Activated CD4-positive, alpha-beta T cell treated with anti-CD3 and anti-CD28 coated beads for 36 hours (primary cell): ENCODE measurements around the gene FSTL5. TPM values are rescaled to one million over a fixed set of nuclear protein-coding genes. Genes with fewer than 3 reads are reported as not detected.
"Not testable (repeated sequence)": the region's sequence is repeated elsewhere in the genome, so short reads cannot be mapped to it uniquely, and the experiment has no call there.

Experiments
- ATAC-seq: fragments of 200-7000 bp; cut with Tn5 transposase; one replicate; pipeline ENCODE4 v1.10.0; 2021; ENCODE audit warnings: mild to moderate bottlenecking, moderate library complexity
- CTCF ChIA-PET: fragments of 350-600 bp; sonication (Branson Sonifier 250); formaldehyde crosslinking; loops from one replicate; lab custom pipeline; 2021; ENCODE audit warnings: antibody characterized with exemption; lab: Charles Lee
- POLR2A ChIA-PET: fragments of 350-600 bp; sonication (Branson Sonifier 250); formaldehyde crosslinking; loops from one replicate; lab custom pipeline; 2021; ENCODE audit warnings: antibody characterized with exemption, inconsistent platforms; lab: Charles Lee
- DNase-seq: peaks from one replicate; pipeline ENCODE4 v3.0.0-alpha.2; 2020
- H3K27ac Mint-ChIP-seq: one replicate; pipeline ENCODE4 v1.8.0; 2021; ENCODE audit warnings: mixed read lengths
- H3K27me3 Mint-ChIP-seq: one replicate; pipeline ENCODE4 v1.8.0; 2021; ENCODE audit warnings: mixed read lengths
- H3K36me3 Mint-ChIP-seq: one replicate; pipeline ENCODE4 v1.8.0; 2021; ENCODE audit warnings: low read depth, mixed read lengths
- H3K4me1 Mint-ChIP-seq: one replicate; pipeline ENCODE4 v1.8.0; 2021; ENCODE audit warnings: mixed read lengths
- H3K4me3 Mint-ChIP-seq: one replicate; pipeline ENCODE4 v1.8.0; 2021; ENCODE audit warnings: mild to moderate bottlenecking, moderate library complexity, mixed read lengths
- H3K9me3 Mint-ChIP-seq: one replicate; pipeline ENCODE4 v1.8.0; 2021; ENCODE audit warnings: low read depth, mixed read lengths
- intact Hi-C, 2 experiments: fragments of 100-400 bp; cut with DNase I in 1 of 2; cut with micrococcal nuclease in 1 of 2; formaldehyde crosslinking; loops; one replicate each; pipeline versions ENCODE4 v1.14.2 to v1.15.1; 2022 to 2024; cut with DNase I, micrococcal nuclease
- total RNA-seq, 2 experiments: library from RNA; stranded (reverse); gene quantifications; one replicate each; pipeline ENCODE4 v1.2.3, GENCODE V29; 2021

Gene FSTL5
- total RNA-seq, result not detected

DNA sequence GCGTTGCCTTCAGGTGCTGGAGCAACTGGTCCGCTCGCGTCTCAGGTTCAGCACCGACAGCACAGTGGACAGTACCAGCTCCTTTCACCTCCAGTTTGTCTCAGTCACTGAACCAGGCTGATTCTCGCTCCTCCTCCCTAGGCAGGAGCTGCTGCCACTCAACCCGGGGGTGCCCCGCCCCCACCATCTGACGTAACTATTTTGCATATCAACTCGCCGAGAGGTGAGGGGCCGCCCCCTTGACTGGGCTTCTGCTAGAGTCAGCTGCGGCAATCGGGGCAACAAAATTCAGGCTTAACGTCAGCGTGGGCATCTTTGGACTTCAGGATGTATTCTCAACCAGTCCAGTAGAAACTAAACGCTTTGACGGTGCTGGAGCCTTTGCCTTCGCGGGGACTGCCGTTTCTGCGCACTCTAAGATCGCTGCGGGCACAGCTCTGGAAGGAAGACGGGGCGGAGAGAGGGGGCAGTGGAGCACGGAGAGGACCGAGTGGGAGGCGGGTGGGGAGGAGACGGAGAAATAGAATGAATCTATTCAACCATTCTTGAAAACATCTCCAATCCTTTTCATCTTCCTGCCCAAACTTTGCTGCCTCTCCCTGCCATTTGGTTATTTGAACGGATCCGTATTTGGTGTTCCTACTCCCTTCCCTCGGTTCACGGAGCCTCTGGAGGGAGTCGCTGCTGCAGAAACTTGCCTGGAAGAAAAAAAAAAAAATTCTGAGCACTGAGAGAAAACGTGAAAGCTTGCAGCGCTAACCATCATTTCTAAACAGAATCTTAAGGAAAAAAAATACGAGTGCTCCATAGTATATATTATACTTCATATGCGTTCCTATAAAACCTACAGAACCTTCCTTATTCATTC lies at the start of gene FSTL5:
Gene FSTL5, minus strand, starts transcription at position 109 of the 868 bp plus-strand sequence. CDS start 52,604 bp downstream, outside the sequence.
- H3K4me3 Mint-ChIP-seq, result peak within 1 kb of the TSS; percentile 36
- no peaks in the 10 kb centered on the region for H3K36me3 Mint-ChIP-seq
- intact Hi-C loops, result loop anchor here in 1 of 2 experiments (10.0 kb wide), 1 partner anchor 909 kb away; no protein-coding TSS in a partner anchor
- CTCF ChIA-PET, result interaction anchor here (0.6 to 0.7 kb wide), 2 partner anchors 44 to 1984 kb away, joined by 3 read pairs; no protein-coding TSS in a partner anchor
- H3K27me3 Mint-ChIP-seq, result peaks cover 2% of the 10 kb centered on the region
- ATAC-seq (peak; percentile 94), DNase-seq (peak; percentile 78)
- H3K4me1 Mint-ChIP-seq, result peaks cover 4% of the 10 kb centered on the region
- POLR2A ChIA-PET, result no interaction called here
- H3K27ac Mint-ChIP-seq, result no peak within 1 kb of the TSS
- H3K9me3 Mint-ChIP-seq, result no peaks in the 10 kb centered on the region

DNA sequence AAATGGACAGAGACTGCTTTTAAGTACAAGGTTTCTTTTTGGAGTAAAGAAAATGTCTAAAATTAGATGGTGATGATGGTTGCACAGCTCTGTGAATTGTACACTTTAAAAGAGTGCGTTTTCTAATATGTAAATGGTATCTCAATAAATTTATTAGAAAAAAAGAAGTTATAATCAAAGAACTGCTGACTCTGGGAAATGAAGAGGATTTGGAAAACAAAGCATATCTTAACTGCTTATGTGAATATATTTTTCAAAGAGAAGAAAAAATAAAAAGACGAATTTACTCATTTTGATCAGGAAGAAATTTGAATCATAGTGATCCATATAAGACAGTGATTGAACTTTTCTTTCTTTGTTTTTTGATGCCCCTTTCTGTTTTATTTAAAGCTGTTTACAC lies 45.9 kb upstream of the FSTL5 start:
- peaks cover 7% of the 10 kb centered on the region for H3K9me3 Mint-ChIP-seq
- no peaks in the 10 kb centered on the region for H3K27me3 Mint-ChIP-seq
- no peak for DNase-seq
- no peak for ATAC-seq
- ChIA-PET POLR2A (no interaction called here), CTCF (no interaction called here)
- no peak overlapping the region for H3K4me3 Mint-ChIP-seq
- no peaks in the 10 kb centered on the region for H3K4me1 Mint-ChIP-seq
- no peak overlapping the region for H3K27ac Mint-ChIP-seq
- intact Hi-C loops, result no loop called here
- H3K36me3 Mint-ChIP-seq, result no peaks in the 10 kb centered on the region

DNA sequence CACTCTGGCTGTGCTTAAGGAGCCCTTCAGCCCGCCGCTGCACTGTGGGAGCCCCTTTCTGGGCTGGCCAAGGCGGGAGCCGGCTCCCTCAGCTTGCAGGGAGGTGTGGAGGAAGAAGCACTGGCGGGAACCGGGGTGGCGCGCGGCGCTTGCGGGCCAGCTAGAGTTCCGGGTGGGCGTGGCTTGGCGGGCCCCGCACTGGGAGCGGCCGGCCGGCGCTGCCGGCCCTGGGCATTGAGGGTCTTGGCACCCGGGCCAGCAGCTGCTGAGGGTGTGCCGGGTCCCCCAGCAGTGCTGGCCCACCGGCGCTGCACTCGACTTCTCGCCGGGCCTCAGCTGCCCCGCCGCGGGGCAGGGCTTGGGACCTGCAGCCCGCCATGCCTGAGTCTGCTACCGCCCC lies 39.7 kb upstream of the FSTL5 start:
- H3K27ac Mint-ChIP-seq, DNase-seq, CTCF ChIA-PET, H3K4me1 Mint-ChIP-seq, H3K36me3 Mint-ChIP-seq, intact Hi-C loops, H3K9me3 Mint-ChIP-seq, ATAC-seq, H3K27me3 Mint-ChIP-seq, H3K4me3 Mint-ChIP-seq, POLR2A ChIA-PET: not testable (repeated sequence)

DNA sequence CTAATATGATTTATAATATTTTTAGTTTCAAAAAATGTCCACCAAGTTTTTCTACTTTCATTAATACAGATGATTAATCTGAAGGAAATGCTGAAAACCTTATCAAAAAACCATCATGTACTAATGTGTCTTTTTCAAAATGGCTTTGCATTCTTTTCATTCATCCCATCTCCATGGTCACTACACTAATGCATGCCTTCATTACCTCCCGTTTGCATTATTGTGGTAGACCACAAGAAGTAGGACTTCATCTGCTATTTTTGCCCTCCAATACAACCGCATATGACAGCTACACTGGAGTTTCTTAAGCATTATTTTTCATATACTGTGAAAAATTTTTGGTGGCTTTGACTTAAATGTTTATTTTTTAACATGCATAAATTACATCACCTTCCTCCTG lies 37.9 kb upstream of the FSTL5 start:
- intact Hi-C loops, result no loop called here
- POLR2A ChIA-PET, result no interaction called here
- Mint-ChIP-seq H3K4me3 (no peak overlapping the region), H3K27me3 (no peaks in the 10 kb centered on the region), H3K4me1 (no peaks in the 10 kb centered on the region), H3K36me3 (no peaks in the 10 kb centered on the region), H3K27ac (no peak overlapping the region), H3K9me3 (peaks cover 2% of the 10 kb centered on the region)
- ATAC-seq (no peak), DNase-seq (no peak)
- CTCF ChIA-PET, result no interaction called here

GRCh38 chr4:162170509-162170908 lies 6.7 kb upstream of the FSTL5 start:
- Mint-ChIP-seq H3K36me3 (no peaks in the 10 kb centered on the region), H3K27ac (no peak overlapping the region), H3K4me1 (no peaks in the 10 kb centered on the region), H3K9me3 (no peaks in the 10 kb centered on the region), H3K4me3 (no peak overlapping the region), H3K27me3 (no peaks in the 10 kb centered on the region)
- POLR2A ChIA-PET, result no interaction called here
- no peak for DNase-seq
- ATAC-seq, result no peak
- intact Hi-C loops, result no loop called here
- CTCF ChIA-PET, result no interaction called here

DNA sequence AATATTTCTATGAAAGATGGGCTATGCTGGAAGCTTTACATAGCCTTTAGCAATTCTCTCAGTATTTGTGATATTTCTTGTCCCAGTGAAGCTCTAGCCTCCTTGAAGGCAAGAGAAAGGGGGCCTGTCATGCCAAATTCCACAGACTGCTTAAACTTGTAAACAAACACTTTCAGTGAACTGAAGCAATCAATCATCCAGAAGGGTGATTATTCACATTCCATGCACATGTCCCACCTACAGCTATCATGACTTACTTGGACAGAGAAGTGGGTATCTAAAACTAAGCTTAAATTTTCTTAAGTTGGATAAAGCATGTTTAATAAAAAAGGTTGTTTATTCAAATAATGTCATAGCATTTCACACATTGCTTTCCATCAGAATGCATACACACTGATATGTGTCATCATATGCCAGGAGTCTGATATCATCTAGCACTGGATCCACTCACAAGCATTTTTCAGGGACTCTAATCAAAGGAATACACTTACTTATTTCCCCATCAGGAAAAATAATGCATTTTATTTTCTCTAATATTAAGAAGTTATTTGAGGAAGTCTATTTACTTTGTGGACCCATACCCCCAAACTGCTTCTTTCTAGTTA lies 1.2 kb upstream of the FSTL5 start:
- Mint-ChIP-seq H3K4me1 (peaks cover 4% of the 10 kb centered on the region), H3K9me3 (no peaks in the 10 kb centered on the region), H3K27ac (no peak overlapping the region), H3K27me3 (peaks cover 2% of the 10 kb centered on the region), H3K4me3 (no peak overlapping the region), H3K36me3 (no peaks in the 10 kb centered on the region)
- DNase-seq, result no peak
- POLR2A ChIA-PET, result no interaction called here
- CTCF ChIA-PET, result no interaction called here
- intact Hi-C loops, result loop anchor here in 1 of 2 experiments (10.0 kb wide), 1 partner anchor 910 kb away; no protein-coding TSS in a partner anchor
- ATAC-seq, result no peak

DNA sequence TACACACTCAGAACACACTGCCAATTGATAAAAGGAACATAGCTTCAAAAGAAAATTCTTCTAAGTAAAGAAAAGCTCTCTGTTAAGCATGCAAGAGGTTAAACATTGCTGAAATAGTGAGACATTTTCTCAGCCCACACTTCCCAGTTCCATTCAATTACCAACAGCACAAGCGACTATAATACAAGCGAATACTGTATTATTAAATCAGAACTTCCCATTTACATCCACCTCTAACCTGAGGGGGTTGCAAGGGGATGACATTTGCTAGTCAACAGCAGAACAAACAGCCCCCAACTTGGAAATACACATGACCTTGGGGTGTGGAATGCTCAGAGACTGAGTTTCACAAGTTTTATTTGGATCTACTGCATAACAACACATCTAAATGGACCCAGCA lies 1.1 kb downstream of the FSTL5 start:
- ChIA-PET CTCF (no interaction called here), POLR2A (no interaction called here)
- ATAC-seq, result no peak
- Mint-ChIP-seq H3K9me3 (peaks cover 2% of the 10 kb centered on the region), H3K36me3 (no peaks in the 10 kb centered on the region), H3K4me1 (peaks cover 4% of the 10 kb centered on the region), H3K4me3 (no peak overlapping the region), H3K27me3 (peaks cover 2% of the 10 kb centered on the region), H3K27ac (no peak overlapping the region)
- intact Hi-C loops, result loop anchor here in 1 of 2 experiments (10.0 kb wide), 1 partner anchor 908 kb away; no protein-coding TSS in a partner anchor
- DNase-seq, result no peak

DNA sequence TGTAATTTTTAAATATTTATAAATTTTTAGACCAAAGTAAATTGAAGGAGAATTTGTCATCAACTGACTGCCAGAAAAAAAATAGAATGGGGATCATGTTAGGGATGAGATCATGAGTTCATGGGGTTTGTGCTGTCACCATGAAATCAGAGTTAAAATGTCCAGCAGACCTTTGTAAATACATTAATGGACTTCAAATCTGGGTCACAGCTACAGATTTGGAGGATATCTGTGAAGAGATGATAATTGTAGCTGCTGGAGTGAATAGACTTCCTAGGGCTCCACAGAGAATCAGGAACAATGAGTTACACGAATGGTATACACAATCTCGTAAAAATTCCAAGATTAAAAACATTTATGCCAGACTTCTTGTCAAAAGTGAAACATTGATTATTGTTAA lies 6.6 kb downstream of the FSTL5 start:
- POLR2A ChIA-PET, result no interaction called here
- Mint-ChIP-seq H3K4me3 (no peak overlapping the region), H3K9me3 (peaks cover 2% of the 10 kb centered on the region), H3K4me1 (no peaks in the 10 kb centered on the region), H3K27ac (no peak overlapping the region), H3K36me3 (no peaks in the 10 kb centered on the region), H3K27me3 (no peaks in the 10 kb centered on the region)
- DNase-seq (no peak), ATAC-seq (no peak)
- intact Hi-C loops, result no loop called here
- CTCF ChIA-PET, result no interaction called here

- peaks cover 2% of the 10 kb centered on the region for H3K9me3 Mint-ChIP-seq
- H3K4me1 Mint-ChIP-seq, result no peaks in the 10 kb centered on the region
- no peak overlapping the region for H3K27ac Mint-ChIP-seq
- POLR2A ChIA-PET, result no interaction called here
- no peak overlapping the region for H3K4me3 Mint-ChIP-seq
- CTCF ChIA-PET, result no interaction called here
- H3K36me3 Mint-ChIP-seq, result no peaks in the 10 kb centered on the region
- intact Hi-C loops, result no loop called here
- no peaks in the 10 kb centered on the region for H3K27me3 Mint-ChIP-seq
- ATAC-seq (no peak), DNase-seq (no peak)
Measured at GRCh38 chr4:162154862-162155540, 8.8 kb downstream of the FSTL5 start.

DNA sequence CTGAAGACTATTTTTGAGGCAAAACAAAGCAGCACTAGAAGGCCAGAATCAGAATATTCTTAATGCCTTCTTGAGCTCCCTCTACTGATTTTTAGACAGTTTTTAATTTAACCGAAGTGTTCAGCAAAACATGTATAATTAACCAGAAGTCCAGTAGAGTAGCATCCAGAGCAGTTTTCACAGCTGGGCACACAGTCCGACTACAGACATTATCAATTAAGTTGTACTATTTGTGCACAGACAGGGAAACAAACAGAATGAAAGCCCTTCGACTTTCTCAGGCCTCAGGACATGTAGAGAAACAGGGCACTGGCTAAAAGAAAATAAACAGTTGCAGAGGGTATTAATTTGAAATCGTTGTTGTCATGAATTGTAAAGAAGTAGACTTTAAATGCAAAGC lies 11.9 kb downstream of the FSTL5 start:
- Mint-ChIP-seq H3K27ac (no peak overlapping the region), H3K27me3 (no peaks in the 10 kb centered on the region), H3K4me3 (no peak overlapping the region), H3K4me1 (no peaks in the 10 kb centered on the region), H3K9me3 (peaks cover 2% of the 10 kb centered on the region), H3K36me3 (no peaks in the 10 kb centered on the region)
- intact Hi-C loops, result no loop called here
- ChIA-PET CTCF (interaction anchor here (0.5 kb wide), 1 partner anchor 157 kb away, joined by 3 read pairs; no protein-coding TSS in a partner anchor), POLR2A (no interaction called here)
- DNase-seq, result no peak
- no peak for ATAC-seq

GRCh38 chr4:162151386-162151785 lies 12.4 kb downstream of the FSTL5 start:
- intact Hi-C loops, result no loop called here
- Mint-ChIP-seq H3K4me3 (no peak overlapping the region), H3K4me1 (no peaks in the 10 kb centered on the region), H3K36me3 (no peaks in the 10 kb centered on the region), H3K9me3 (peaks cover 2% of the 10 kb centered on the region), H3K27ac (no peak overlapping the region), H3K27me3 (no peaks in the 10 kb centered on the region)
- CTCF ChIA-PET, result no interaction called here
- POLR2A ChIA-PET, result no interaction called here
- no peak for DNase-seq
- no peak for ATAC-seq
